Activated naive CD8-positive, alpha-beta T cell treated with anti-CD3 and anti-CD28 coated beads, Interleukin-2, amount 50 U/mL, for 24 hours (primary cell): ENCODE data around the gene KRT74.
A peak's percentile ranks its signal among the peaks of the same experiment; 100 is the strongest.

Source experiments
- ATAC-seq: fragments of 150-1000 bp; cut with Tn5 transposase; one replicate; pipeline ENCODE4 v1.10.0; 2021
- DNase-seq: peaks from one replicate; pipeline ENCODE4 v3.0.0; 2021
- H3K27ac Mint-ChIP-seq: one replicate; pipeline ENCODE4 v1.8.0; 2021; ENCODE audit warnings: mild to moderate bottlenecking, mixed read lengths
- H3K27me3 Mint-ChIP-seq: one replicate; pipeline ENCODE4 v1.8.0; 2021; ENCODE audit warnings: mixed read lengths
- H3K36me3 Mint-ChIP-seq: one replicate; pipeline ENCODE4 v1.8.0; 2021; ENCODE audit warnings: low read depth, mixed read lengths
- H3K4me1 Mint-ChIP-seq: one replicate; pipeline ENCODE4 v1.8.0; 2021; ENCODE audit warnings: mixed read lengths
- H3K4me3 Mint-ChIP-seq: one replicate; pipeline ENCODE4 v1.8.0; 2021; ENCODE audit warnings: mild to moderate bottlenecking, moderate library complexity, mixed read lengths
- H3K9me3 Mint-ChIP-seq: one replicate; pipeline ENCODE4 v1.8.0; 2021; ENCODE audit warnings: mixed read lengths

Gene KRT74

GRCh38 chr12:52529417-52529816 is 44.2 kb downstream of the KRT74 start:
- H3K4me3 Mint-ChIP-seq: no peak overlapping the region
- no peak overlapping the region for H3K27ac Mint-ChIP-seq
- H3K4me1 Mint-ChIP-seq: no peaks in the 10 kb centered on the region
- H3K9me3 Mint-ChIP-seq: no peaks in the 10 kb centered on the region
- no peaks in the 10 kb centered on the region for H3K36me3 Mint-ChIP-seq
- ATAC-seq (no peak), DNase-seq (no peak)
- no peaks in the 10 kb centered on the region for H3K27me3 Mint-ChIP-seq

GRCh38 chr12:52528641-52529143 is 45.0 kb downstream of the KRT74 start:
- DNase-seq: no peak
- H3K27me3 Mint-ChIP-seq: no peaks in the 10 kb centered on the region
- H3K9me3 Mint-ChIP-seq: no peaks in the 10 kb centered on the region
- H3K4me1 Mint-ChIP-seq: no peaks in the 10 kb centered on the region
- H3K4me3 Mint-ChIP-seq: no peak overlapping the region
- ATAC-seq: no peak
- H3K27ac Mint-ChIP-seq: no peak overlapping the region
- no peaks in the 10 kb centered on the region for H3K36me3 Mint-ChIP-seq

- ATAC-seq: no peak
- Mint-ChIP-seq H3K27ac (peak overlapping the region; percentile 27), H3K4me3 (no peak overlapping the region), H3K4me1 (no peaks in the 10 kb centered on the region), H3K27me3 (no peaks in the 10 kb centered on the region), H3K9me3 (no peaks in the 10 kb centered on the region), H3K36me3 (no peaks in the 10 kb centered on the region)
- no peak for DNase-seq
Measured at GRCh38 chr12:52527121-52527800, 46.4 kb downstream of the KRT74 start.

GRCh38 chr12:52526511-52526951 is 47.1 kb downstream of the KRT74 start:
- H3K4me1 Mint-ChIP-seq: no peaks in the 10 kb centered on the region
- H3K36me3 Mint-ChIP-seq: no peaks in the 10 kb centered on the region
- no peaks in the 10 kb centered on the region for H3K27me3 Mint-ChIP-seq
- H3K9me3 Mint-ChIP-seq: no peaks in the 10 kb centered on the region
- no peak for ATAC-seq
- no peak for DNase-seq
- no peak overlapping the region for H3K27ac Mint-ChIP-seq
- H3K4me3 Mint-ChIP-seq: no peak overlapping the region

- ATAC-seq: no peak
- Mint-ChIP-seq H3K4me1 (no peaks in the 10 kb centered on the region), H3K9me3 (no peaks in the 10 kb centered on the region), H3K4me3 (no peak overlapping the region), H3K27me3 (no peaks in the 10 kb centered on the region), H3K27ac (no peak overlapping the region), H3K36me3 (no peaks in the 10 kb centered on the region)
- DNase-seq: no peak
Measured at GRCh38 chr12:52525661-52526499, 47.8 kb downstream of the KRT74 start.

GRCh38 chr12:52524898-52525591 is 48.6 kb downstream of the KRT74 start:
- Mint-ChIP-seq H3K9me3 (no peaks in the 10 kb centered on the region), H3K36me3 (no peaks in the 10 kb centered on the region), H3K4me3 (no peak overlapping the region), H3K27me3 (no peaks in the 10 kb centered on the region), H3K4me1 (no peaks in the 10 kb centered on the region), H3K27ac (no peak overlapping the region)
- no peak for DNase-seq
- ATAC-seq: no peak

GRCh38 chr12:52524241-52524897 is 49.3 kb downstream of the KRT74 start:
- no peaks in the 10 kb centered on the region for H3K4me1 Mint-ChIP-seq
- H3K9me3 Mint-ChIP-seq: no peaks in the 10 kb centered on the region
- H3K36me3 Mint-ChIP-seq: no peaks in the 10 kb centered on the region
- no peaks in the 10 kb centered on the region for H3K27me3 Mint-ChIP-seq
- DNase-seq (no peak), ATAC-seq (no peak)
- no peak overlapping the region for H3K4me3 Mint-ChIP-seq
- H3K27ac Mint-ChIP-seq: no peak overlapping the region

GRCh38 chr12:52523824-52524223 is 49.8 kb downstream of the KRT74 start:
- ATAC-seq (no peak), DNase-seq (no peak)
- no peaks in the 10 kb centered on the region for H3K4me1 Mint-ChIP-seq
- H3K9me3 Mint-ChIP-seq: no peaks in the 10 kb centered on the region
- no peaks in the 10 kb centered on the region for H3K27me3 Mint-ChIP-seq
- no peak overlapping the region for H3K27ac Mint-ChIP-seq
- H3K36me3 Mint-ChIP-seq: no peaks in the 10 kb centered on the region
- H3K4me3 Mint-ChIP-seq: no peak overlapping the region

GRCh38 chr12:52522346-52523011 is 51.2 kb downstream of the KRT74 start:
- Mint-ChIP-seq H3K4me3 (no peak overlapping the region), H3K4me1 (no peaks in the 10 kb centered on the region), H3K27me3 (no peaks in the 10 kb centered on the region), H3K9me3 (no peaks in the 10 kb centered on the region), H3K36me3 (no peaks in the 10 kb centered on the region), H3K27ac (no peak overlapping the region)
- no peak for ATAC-seq
- DNase-seq: no peak

- ATAC-seq (no peak), DNase-seq (no peak)
- Mint-ChIP-seq H3K9me3 (no peaks in the 10 kb centered on the region), H3K4me3 (no peak overlapping the region), H3K36me3 (no peaks in the 10 kb centered on the region), H3K27me3 (no peaks in the 10 kb centered on the region), H3K4me1 (no peaks in the 10 kb centered on the region), H3K27ac (no peak overlapping the region)
Measured at GRCh38 chr12:52521568-52522266, 51.9 kb downstream of the KRT74 start.

GRCh38 chr12:52521175-52521567 is 52.5 kb downstream of the KRT74 start:
- Mint-ChIP-seq H3K27ac (no peak overlapping the region), H3K36me3 (no peaks in the 10 kb centered on the region), H3K4me1 (no peaks in the 10 kb centered on the region), H3K27me3 (no peaks in the 10 kb centered on the region), H3K9me3 (no peaks in the 10 kb centered on the region), H3K4me3 (no peak overlapping the region)
- DNase-seq (no peak), ATAC-seq (no peak)

GRCh38 chr12:52519826-52520662 is 53.6 kb downstream of the KRT74 start, which contains the start of gene KRT5:
KRT5 (minus strand) TSS chr12:52520394; CDS start chr12:52520296, 98 bp downstream.
- Mint-ChIP-seq H3K4me3 (no peak within 1 kb of the TSS), H3K9me3 (no peaks in the 10 kb centered on the region), H3K36me3 (no peaks in the 10 kb centered on the region), H3K27ac (no peak within 1 kb of the TSS), H3K4me1 (no peaks in the 10 kb centered on the region), H3K27me3 (no peaks in the 10 kb centered on the region)
- ATAC-seq: no peak
- no peak for DNase-seq

- no peaks in the 10 kb centered on the region for H3K27me3 Mint-ChIP-seq
- no peaks in the 10 kb centered on the region for H3K9me3 Mint-ChIP-seq
- H3K27ac Mint-ChIP-seq: no peak overlapping the region
- no peak overlapping the region for H3K4me3 Mint-ChIP-seq
- no peak for ATAC-seq
- H3K36me3 Mint-ChIP-seq: no peaks in the 10 kb centered on the region
- H3K4me1 Mint-ChIP-seq: no peaks in the 10 kb centered on the region
- no peak for DNase-seq
Measured at GRCh38 chr12:52519387-52519703, 54.3 kb downstream of the KRT74 start.
